Measurements from ENCODE around the gene SLC7A14. TPM values are rescaled to one million over a fixed set of nuclear protein-coding genes. Genes with fewer than 3 reads are reported as not detected.

SLC7A14 gene
- total RNA-seq, 1 donor from 2014 or later: not detected

GRCh38 chr3:170463011-170463410 lies 122.9 kb downstream of the SLC7A14 start:
- H3K27me3 Mint-ChIP-seq: peaks cover 35% of the 10 kb centered on the region
- CTCF ChIA-PET: no interaction called here
- H3K9me3 Mint-ChIP-seq: no peaks in the 10 kb centered on the region
- H3K36me3 Mint-ChIP-seq (ENCODE audit: low read depth): no peaks in the 10 kb centered on the region
- no peak overlapping the region for H3K4me3 Mint-ChIP-seq
- intact Hi-C loops (cut with micrococcal nuclease): no loop called here
- POLR2A ChIA-PET: no interaction called here
- H3K27ac Mint-ChIP-seq: no peak overlapping the region
- no peaks in the 10 kb centered on the region for H3K4me1 Mint-ChIP-seq
- ATAC-seq (ENCODE audit: low read depth) (no peak), DNase-seq (no peak)
- TF ChIP-seq CTCF (IDR thresholded peaks at IDR 0.05): no peak

DNA sequence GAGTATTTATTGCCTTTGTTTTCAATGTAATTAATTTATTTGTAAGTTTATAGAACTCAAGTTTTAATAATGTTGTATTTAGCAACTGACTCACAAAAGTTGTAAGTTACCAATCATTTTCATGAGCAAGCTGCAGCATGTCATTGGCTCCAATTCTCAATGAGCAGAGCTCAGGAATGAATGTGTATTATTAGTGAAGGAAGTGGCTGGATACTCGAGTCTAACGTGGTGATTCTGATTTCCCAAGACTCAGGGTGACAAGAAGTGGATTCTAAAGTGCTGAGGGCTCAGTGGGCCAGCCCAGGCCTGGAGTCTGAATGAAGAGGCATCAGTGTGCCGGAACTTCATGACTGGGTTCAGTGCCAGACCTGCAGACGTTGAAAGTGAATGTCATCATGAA lies 127.6 kb downstream of the SLC7A14 start:
- ChIA-PET POLR2A (no interaction called here), CTCF (no interaction called here)
- no peak for TF ChIP-seq CTCF (IDR thresholded peaks at IDR 0.05)
- Mint-ChIP-seq H3K27ac (no peak overlapping the region), H3K4me1 (no peaks in the 10 kb centered on the region), H3K4me3 (no peak overlapping the region), H3K27me3 (peaks cover 39% of the 10 kb centered on the region), H3K36me3 (ENCODE audit: low read depth) (no peaks in the 10 kb centered on the region), H3K9me3 (peaks cover 2% of the 10 kb centered on the region)
- no peak for DNase-seq
- intact Hi-C loops (cut with micrococcal nuclease): no loop called here
- no peak for ATAC-seq (ENCODE audit: low read depth)

GRCh38 chr3:170454509-170454908 lies 131.4 kb downstream of the SLC7A14 start:
- H3K27me3 Mint-ChIP-seq: peaks cover 25% of the 10 kb centered on the region
- H3K4me3 Mint-ChIP-seq: no peak overlapping the region
- TF ChIP-seq CTCF (IDR thresholded peaks at IDR 0.05): no peak
- H3K4me1 Mint-ChIP-seq: no peaks in the 10 kb centered on the region
- ChIA-PET POLR2A (no interaction called here), CTCF (no interaction called here)
- DNase-seq (no peak), ATAC-seq (ENCODE audit: low read depth) (no peak)
- intact Hi-C loops (cut with micrococcal nuclease): no loop called here
- peaks cover 2% of the 10 kb centered on the region for H3K9me3 Mint-ChIP-seq
- no peaks in the 10 kb centered on the region for H3K36me3 Mint-ChIP-seq (ENCODE audit: low read depth)
- no peak overlapping the region for H3K27ac Mint-ChIP-seq

GRCh38 chr3:170450039-170450438 lies 135.8 kb downstream of the SLC7A14 start:
- ATAC-seq (ENCODE audit: low read depth): no peak
- Mint-ChIP-seq H3K4me3 (no peak overlapping the region), H3K27ac (no peak overlapping the region), H3K4me1 (no peaks in the 10 kb centered on the region), H3K9me3 (no peaks in the 10 kb centered on the region), H3K27me3 (peaks cover 8% of the 10 kb centered on the region), H3K36me3 (ENCODE audit: low read depth) (no peaks in the 10 kb centered on the region)
- TF ChIP-seq CTCF (IDR thresholded peaks at IDR 0.05): no peak
- ChIA-PET CTCF (no interaction called here), POLR2A (no interaction called here)
- intact Hi-C loops (cut with micrococcal nuclease): no loop called here
- DNase-seq: no peak

- intact Hi-C loops (cut with micrococcal nuclease): no loop called here
- DNase-seq: no peak
Measured at GRCh38 chr3:170448584-170448983, 137.3 kb downstream of the SLC7A14 start.

More at GRCh38 chr3:170448584-170448983, 137.3 kb downstream of the SLC7A14 start:
- ATAC-seq (ENCODE audit: low read depth): no peak
- TF ChIP-seq CTCF (IDR thresholded peaks at IDR 0.05): no peak
- POLR2A ChIA-PET: no interaction called here
- H3K27me3 Mint-ChIP-seq: peaks cover 5% of the 10 kb centered on the region
- H3K36me3 Mint-ChIP-seq (ENCODE audit: low read depth): no peaks in the 10 kb centered on the region
- no peak overlapping the region for H3K4me3 Mint-ChIP-seq
- no peak overlapping the region for H3K27ac Mint-ChIP-seq
- H3K4me1 Mint-ChIP-seq: no peaks in the 10 kb centered on the region
- no peaks in the 10 kb centered on the region for H3K9me3 Mint-ChIP-seq
- CTCF ChIA-PET: no interaction called here

Data from activated B cell treated with CpG ODN at 0.5 μM for 24 hours (primary cell).